Spleen (tissue), 7 donors: ENCODE data around the gene RBM5.

Experiments
- POLR2A ChIP-seq, 3 donors: fragments of 450-650 bp; IDR thresholded peaks; one replicate each; pipeline ENCODE4 v1.5.1; 2017; ENCODE audit warnings: antibody characterized with exemption in 3 of 3, mild to moderate bottlenecking in 1 of 3
- POLR2AphosphoS5 ChIP-seq, 3 donors: sonication (generic); formaldehyde crosslinking; IDR thresholded peaks; one replicate each; pipeline ENCODE4 v1.5.1; 2017; ENCODE audit warnings: antibody characterized with exemption in 3 of 3
- TF ChIP-seq, protein P1 (sequence below), 11 experiments: fragments of 200-600 bp in 7 of 11; fragments of 450-650 bp in 4 of 11; sonication (generic) in 4 of 11; IDR thresholded peaks in 8 of 11; conservative IDR thresholded peaks in 3 of 11; 1 replicate in 7 of 11; 2 replicates in 4 of 11; pipeline versions ENCODE4 v1.4.0 to v1.8.0; 2016 to 2021; ENCODE audit warnings: antibody characterized with exemption in 11 of 11, inconsistent platforms in 4 of 11, mild to moderate bottlenecking in 1 of 11
- donor health status: DM: no; HTN: no; CAD: no; lungs with moderate emphysema.
- donor health status: DM: no; HTN: no; CAD: no.
- donor health status: DM: no; HTN: no; CAD: no.

DNA sequence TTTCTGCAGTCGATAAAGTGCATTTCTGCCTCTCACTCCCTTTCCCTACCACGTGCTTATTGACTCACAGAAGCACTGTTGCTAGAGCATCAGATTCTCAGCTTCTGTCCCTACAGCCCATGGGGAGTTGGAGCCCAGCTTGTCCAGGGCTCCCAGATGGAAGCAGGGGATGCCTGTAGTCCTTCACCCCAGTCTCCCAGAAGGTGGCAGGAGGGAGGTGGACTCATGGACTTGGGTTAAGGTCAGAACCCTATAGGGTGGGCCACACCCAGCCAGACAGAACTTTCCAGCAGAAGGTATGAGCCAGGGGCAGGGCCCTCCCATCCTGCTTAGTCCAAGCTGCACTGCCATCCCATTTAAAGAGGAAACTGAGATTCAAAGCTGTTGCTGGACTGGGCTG, 33.4 kb downstream of the RBM5 start:
- TF ChIP-seq, protein P1, sequence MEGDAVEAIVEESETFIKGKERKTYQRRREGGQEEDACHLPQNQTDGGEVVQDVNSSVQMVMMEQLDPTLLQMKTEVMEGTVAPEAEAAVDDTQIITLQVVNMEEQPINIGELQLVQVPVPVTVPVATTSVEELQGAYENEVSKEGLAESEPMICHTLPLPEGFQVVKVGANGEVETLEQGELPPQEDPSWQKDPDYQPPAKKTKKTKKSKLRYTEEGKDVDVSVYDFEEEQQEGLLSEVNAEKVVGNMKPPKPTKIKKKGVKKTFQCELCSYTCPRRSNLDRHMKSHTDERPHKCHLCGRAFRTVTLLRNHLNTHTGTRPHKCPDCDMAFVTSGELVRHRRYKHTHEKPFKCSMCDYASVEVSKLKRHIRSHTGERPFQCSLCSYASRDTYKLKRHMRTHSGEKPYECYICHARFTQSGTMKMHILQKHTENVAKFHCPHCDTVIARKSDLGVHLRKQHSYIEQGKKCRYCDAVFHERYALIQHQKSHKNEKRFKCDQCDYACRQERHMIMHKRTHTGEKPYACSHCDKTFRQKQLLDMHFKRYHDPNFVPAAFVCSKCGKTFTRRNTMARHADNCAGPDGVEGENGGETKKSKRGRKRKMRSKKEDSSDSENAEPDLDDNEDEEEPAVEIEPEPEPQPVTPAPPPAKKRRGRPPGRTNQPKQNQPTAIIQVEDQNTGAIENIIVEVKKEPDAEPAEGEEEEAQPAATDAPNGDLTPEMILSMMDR (IDR thresholded peaks at IDR 0.05 in 8 of 11, conservative IDR thresholded peaks at IDR 0.05 in 3 of 11): no peak
- TF ChIP-seq POLR2A (IDR thresholded peaks at IDR 0.05): no peak
- TF ChIP-seq POLR2AphosphoS5 (IDR thresholded peaks at IDR 0.05): no peak
